Fibroblast of skin of abdomen (primary cell): Measurements from ENCODE around the gene SLC25A22.
A peak's percentile ranks its signal among the peaks of the same experiment; 100 is the strongest.

Experiments
- DNase-seq: peaks from one replicate; pipeline ENCODE4 v3.0.0-alpha.2; 2013

SLC25A22 gene

GRCh38 chr11:833849-834311 lies 35.8 kb upstream of the SLC25A22 start:
- no peak for DNase-seq

GRCh38 chr11:833114-833791 lies 35.2 kb upstream of the SLC25A22 start:
- DNase-seq, result peak; percentile 41

- DNase-seq, result peak; percentile 58
These were observed 34.5 kb upstream of the SLC25A22 start, which contains the start of gene CD151 for GRCh38 chr11:832529-833113. CD151 (plus strand) TSS chr11:832952; CDS start chr11:836070, 3,118 bp downstream.

- DNase-seq, result no peak
These were observed 34.0 kb upstream of the SLC25A22 start for GRCh38 chr11:831961-832528.

GRCh38 chr11:831118-831864 lies 33.2 kb upstream of the SLC25A22 start:
- peak; percentile 38 for DNase-seq

DNA sequence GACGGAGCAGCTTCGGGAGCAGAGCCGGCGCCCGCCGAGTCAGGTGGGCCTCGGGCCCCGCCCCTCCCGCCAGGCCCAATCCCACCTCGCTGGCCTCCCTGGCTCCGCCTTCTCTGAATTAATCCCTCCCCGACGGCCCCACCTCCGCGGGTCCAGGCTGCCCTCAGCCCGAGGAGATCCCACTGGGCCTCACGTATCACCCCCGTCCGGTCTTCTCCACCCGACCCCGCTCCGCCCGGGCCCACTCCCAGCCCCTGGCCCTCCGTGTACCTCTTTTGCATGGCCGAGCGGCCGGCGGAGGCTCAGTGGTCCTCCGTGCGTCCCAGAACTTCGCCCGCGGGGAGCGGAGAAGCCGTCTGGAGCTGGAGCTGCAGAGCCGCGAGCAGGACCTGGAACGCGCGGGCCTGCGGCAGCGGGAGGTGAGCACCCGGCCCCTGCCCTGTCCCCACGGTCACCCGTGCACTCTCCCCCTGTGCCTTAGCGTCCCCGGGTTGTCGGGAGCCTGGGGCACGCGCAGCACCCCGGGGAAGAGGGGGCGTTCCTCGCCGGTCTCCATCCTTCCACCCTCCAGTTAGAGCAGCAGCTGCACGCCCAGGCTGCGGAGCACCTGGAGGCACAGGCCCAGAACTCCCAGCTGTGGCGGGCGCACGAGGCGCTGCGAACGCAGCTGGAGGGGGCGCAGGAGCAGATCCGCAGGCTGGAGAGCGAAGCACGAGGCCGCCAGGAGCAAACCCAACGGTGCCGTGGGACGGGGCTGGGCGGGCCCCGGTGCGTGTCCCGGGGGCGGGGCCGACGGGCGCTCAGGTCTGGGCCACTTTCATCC lies 32.4 kb upstream of the SLC25A22 start:
- DNase-seq, result peak; percentile 51

DNA sequence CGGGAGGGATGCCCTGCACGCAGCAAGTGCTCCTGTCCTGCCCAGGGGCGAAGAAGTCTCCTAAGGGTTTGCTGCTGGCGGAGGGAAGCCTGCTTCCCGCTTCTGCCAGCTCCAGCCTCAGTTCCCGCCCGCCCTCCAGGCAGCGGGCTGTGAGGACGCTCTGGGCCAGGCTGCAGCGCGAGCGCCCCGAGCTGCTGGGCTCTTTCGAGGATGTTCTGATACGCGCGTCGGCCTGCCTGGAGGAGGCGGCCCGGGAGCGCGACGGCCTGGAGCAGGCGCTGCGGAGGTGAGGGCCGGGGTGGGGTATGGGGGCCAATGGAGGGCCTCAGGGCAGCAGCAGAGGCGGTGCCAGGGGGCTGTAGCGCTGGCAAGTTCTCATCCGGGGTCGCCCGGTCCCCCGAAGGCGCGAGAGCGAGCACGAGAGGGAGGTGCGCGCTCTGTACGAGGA lies 31.8 kb upstream of the SLC25A22 start:
- DNase-seq, result no peak

- DNase-seq, result no peak
These were observed 31.2 kb upstream of the SLC25A22 start for GRCh38 chr11:829176-829846.

GRCh38 chr11:828506-829175 lies 30.6 kb upstream of the SLC25A22 start:
- no peak for DNase-seq

GRCh38 chr11:827897-828192 lies 29.8 kb upstream of the SLC25A22 start, which contains the start of gene CRACR2B:
CRACR2B (plus strand) TSS chr11:827919; CDS start chr11:828608, 689 bp downstream.
- DNase-seq, result no peak

- DNase-seq, result no peak
These were observed 29.2 kb upstream of the SLC25A22 start for GRCh38 chr11:827146-827896.

GRCh38 chr11:826836-827145 lies 28.7 kb upstream of the SLC25A22 start:
- no peak for DNase-seq

DNA sequence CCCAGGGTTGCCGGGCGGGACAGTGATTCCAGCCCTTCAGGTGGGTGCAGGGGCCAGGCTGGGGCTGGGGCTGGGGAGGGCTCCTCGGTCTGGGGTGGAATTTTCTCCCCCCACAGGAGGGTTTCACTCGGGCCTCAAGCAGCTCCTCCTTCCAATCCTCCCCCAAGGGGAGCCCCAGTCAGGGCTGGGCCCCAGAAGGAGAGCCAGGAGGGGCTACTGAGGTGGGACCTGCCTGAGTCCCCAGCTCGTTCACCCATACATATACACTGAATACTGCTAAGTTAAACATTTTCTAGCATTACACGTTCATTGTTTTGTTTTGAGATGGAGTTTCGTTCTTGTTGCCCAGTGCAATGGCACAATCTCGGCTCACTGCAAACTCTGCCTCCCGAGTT lies 28.1 kb upstream of the SLC25A22 start:
- no peak for DNase-seq

GRCh38 chr11:825366-826226 lies 27.5 kb upstream of the SLC25A22 start:
- no peak for DNase-seq

GRCh38 chr11:824942-825341 lies 26.9 kb upstream of the SLC25A22 start:
- no peak for DNase-seq

DNA sequence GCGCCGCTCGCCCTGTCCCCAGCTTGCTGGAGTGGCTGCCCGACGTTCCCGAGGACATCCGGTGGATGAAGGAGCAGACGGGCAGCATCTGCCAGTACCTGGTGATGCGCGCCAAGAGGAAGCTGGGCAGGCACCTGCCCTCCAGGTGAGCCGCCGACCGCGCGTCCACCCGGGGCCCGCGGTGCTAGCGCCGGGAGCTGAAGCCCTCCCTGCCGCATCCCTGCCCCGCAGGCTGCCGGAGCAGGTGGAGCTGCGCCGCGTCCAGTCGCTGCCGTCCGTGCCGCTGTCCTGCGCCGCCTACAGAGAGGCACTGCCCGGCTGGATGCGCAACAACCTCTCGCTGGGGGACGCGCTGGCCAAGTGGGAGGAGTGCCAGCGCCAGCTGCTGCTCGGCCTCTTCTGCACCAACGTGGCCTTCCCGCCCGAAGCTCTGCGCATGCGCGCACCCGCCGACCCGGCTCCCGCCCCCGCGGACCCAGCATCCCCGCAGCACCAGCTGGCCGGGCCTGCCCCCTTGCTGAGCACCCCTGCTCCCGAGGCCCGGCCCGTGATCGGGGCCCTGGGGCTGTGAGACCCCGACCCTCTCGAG lies 26.3 kb upstream of the SLC25A22 start:
- no peak for DNase-seq

DNA sequence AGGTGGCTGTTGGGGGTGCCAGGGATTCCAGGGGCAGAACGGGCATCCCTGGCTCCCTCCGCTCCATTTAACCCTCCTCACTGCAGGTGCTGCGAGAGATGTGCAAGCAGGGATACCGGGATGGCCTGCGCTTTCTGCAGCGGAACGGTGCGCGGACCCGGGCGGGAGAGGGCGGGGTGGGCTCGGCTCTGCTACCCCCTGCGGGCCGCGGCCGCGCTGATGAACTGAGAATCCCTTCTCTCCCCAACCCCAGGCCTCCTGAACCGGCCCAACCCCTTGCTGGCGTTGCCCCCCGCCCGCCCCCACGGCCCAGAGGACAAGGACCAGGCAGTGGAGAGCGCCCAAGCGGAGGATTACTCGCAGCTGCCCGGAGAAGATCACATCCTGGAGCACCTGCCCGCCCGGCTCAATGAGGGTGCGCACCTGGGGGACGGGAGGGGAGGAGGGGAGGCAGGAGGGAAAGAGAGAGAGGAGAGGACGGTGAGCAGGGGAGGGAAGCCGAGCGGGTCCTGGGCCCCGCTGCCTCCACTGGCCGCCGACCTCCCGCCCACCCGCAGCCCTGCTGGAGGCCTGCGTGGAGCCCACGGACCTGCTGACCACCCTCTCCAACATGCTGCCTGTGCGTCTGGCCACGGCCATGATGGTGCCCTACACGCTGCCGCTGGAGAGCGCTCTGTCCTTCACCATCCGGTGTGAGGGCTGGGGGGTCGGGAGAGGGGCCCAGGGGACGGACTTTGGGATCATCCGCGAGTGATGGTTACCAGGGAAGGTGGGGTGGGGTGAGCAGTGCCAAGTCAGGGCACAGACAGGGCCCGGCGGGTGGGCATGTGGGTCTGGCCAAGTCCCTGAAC lies 25.6 kb upstream of the SLC25A22 start:
- DNase-seq, result no peak
